Lung microvascular endothelial cell (primary cell): ENCODE data around the gene NPBWR2. TPM values are rescaled to one million over a fixed set of nuclear protein-coding genes. Genes with fewer than 3 reads are reported as not detected.
"Not testable (repeated sequence)": the region's sequence is repeated elsewhere in the genome, so short reads cannot be mapped to it uniquely, and the experiment has no call there.

Source experiments
- DNase-seq, 2 donors: peaks; one replicate each; pipeline versions ENCODE4 v3.0.0 to v3.0.0-alpha.2; 2010; ENCODE audit warnings: low read depth in 2 of 2
- total RNA-seq: library from RNA; depleted of rRNA; stranded (reverse); fragments of >200 nt; gene quantifications from 2 replicates; pipeline ENCODE4 v1.2.1, GENCODE V29; 2014

The NPBWR2 gene
- total RNA-seq, 1 donor from 2014 or later, result not detected

- DNase-seq, result no peak
These were observed 37.0 kb upstream of the NPBWR2 start for GRCh38 chr20:64144144-64144912.

GRCh38 chr20:64143018-64143801 lies 35.8 kb upstream of the NPBWR2 start:
- DNase-seq, result no peak

GRCh38 chr20:64142590-64142989 lies 35.2 kb upstream of the NPBWR2 start:
- peak in 1 of 2 donors; percentile 73 for DNase-seq

DNA sequence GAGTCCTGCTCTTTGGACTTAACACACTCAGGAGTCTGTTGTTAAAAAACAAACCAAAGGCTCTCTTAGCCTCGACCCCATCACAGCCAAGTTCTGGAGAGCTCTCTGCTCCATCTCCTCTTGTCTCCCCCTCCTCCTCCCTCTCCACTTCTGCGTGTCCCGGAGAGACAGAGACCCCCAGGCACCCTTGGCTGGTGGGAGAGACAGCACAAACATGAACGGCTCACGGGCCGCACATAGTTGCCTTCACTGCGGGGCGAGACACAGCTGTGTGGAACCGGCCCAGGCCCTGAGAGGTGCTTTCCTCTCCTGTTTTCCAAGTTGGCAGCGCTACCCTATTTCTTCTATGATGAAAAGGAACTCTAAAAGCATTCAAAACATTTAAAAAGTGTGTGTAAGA lies 33.6 kb upstream of the NPBWR2 start:
- no peak for DNase-seq

GRCh38 chr20:64140061-64140931 lies 32.9 kb upstream of the NPBWR2 start:
- DNase-seq, result no peak

DNA sequence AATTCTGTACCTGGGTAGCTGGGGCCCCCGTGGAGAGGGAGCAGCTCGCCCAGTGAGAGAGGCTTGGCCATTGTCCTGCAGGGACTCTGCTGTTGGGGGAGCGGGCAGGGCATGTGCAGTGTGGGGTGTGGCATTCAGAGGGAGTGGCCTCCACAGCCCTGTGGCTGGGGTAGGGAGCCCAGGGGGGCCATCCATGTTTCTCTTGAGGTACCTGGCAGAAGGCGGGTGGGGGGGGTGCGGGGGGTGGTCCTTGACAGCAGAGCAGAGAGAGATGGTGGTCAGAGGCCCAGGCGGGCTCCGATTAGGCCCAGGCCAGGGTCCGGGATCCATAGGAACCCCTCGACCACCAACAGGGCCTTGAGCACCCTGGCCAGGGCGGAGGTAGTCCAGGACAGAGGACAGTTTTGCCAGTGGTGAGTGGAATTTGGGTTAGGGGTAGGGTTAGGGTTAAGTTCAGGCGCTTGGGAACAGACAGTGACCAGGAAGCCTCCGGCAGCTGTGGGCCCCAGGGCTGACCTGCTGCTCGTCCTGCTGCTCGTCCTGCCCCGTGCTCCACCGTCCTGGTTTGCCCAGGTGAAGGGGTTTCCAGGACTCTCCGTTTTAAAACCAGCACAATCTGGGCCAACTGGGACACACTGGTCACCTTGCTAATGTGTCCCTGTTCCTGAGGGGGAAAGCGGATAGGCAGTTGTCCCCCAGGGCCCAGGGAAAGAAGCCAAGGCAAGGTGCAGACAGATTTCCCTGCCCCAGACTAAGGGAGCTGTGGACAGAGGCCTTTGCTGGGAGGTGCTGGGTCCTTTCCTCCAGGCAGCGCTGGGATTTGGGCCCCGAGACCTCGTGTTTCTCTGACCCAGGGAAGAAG lies 32.1 kb upstream of the NPBWR2 start:
- no peak for DNase-seq

GRCh38 chr20:64138276-64138815 lies 31.0 kb upstream of the NPBWR2 start:
- DNase-seq, result no peak

DNA sequence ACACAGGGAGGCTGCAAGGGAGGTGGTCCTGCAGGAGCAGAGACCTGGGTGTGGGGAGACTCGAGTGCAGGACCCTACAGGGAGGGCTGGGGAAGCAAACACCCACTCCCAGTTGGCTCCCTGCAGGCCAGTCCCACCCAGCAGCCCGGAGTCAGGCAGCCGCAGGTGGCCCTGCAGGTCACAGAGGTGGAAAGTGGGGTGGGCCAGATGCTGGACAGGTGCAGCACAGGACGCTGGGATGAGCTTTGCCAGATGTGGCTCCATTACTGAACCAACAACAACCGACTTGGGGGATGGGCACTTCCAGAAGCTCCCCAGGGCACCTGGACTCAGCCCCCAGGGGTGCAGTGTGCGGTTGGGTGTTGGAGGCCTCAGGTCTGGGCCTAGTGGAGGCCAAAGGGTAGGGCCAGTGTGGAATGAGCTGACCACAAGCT lies 30.2 kb upstream of the NPBWR2 start:
- no peak for DNase-seq

GRCh38 chr20:64136004-64136710 lies 28.8 kb upstream of the NPBWR2 start:
- DNase-seq, result no peak

DNA sequence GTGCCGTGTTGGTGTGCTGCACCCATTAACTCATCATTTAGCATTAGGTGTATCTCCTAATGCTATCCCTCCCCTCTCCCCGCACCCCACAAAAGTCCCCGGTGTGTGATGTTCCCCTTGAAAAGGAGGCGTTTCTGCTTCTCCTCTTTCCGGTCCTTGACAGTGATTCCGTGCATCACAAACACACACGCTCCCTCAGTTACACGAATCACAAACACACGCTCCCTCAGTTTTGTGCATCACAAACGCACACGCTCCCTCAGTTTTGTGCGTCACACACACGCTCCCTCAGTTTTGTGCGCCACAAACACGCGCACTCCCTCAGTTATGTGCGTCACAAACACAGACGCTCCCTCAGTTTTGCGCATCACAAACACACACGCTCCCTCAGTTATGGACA lies 27.4 kb upstream of the NPBWR2 start:
- not testable (repeated sequence) for DNase-seq

DNA sequence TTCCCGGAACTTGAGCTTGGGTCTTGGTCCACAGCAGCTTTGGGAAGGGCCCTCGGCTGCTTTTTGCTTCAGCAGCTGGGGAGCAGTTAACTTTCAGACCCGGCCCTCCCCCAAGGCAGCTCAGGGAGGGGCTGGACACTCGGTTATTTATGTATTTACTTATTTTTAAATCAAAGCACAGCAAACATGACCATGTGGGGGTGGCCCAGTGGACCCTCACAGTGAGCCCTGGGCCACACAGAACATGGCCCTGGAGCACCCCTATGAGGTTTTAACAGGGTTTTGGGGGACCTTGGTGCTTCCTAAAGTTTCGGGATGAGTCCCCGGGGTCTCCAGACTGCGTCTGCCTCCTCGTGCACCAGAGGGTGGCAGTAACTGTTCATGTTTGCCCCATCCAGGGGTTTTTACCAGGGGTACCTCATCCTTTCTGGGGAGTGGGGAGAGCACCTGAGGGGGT lies 26.6 kb upstream of the NPBWR2 start:
- no peak for DNase-seq

GRCh38 chr20:64131406-64131805 lies 24.0 kb upstream of the NPBWR2 start:
- peak; percentile 31 to 52 for DNase-seq

- DNase-seq, result no peak
These were observed 23.5 kb upstream of the NPBWR2 start for GRCh38 chr20:64130876-64131275.

DNA sequence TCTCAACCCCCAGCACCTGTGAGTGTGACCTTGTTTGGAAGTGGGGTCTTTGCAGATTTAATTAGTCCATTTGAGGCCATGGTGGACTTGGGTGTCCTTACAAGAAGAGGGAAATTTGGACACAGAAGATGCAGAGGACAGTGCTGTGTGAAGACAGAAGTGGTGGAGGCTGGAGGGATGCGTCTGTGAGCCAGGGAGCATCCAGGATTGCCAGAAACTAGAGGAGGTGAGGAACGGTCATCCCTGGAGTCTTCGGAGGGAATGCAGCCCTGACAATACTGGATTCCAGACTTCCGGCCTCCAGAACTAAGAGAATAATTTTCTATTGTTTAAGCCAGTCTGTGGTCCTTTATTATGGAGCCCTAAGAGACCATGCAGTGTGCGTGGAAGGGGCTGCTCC lies 22.9 kb upstream of the NPBWR2 start:
- DNase-seq, result no peak

DNA sequence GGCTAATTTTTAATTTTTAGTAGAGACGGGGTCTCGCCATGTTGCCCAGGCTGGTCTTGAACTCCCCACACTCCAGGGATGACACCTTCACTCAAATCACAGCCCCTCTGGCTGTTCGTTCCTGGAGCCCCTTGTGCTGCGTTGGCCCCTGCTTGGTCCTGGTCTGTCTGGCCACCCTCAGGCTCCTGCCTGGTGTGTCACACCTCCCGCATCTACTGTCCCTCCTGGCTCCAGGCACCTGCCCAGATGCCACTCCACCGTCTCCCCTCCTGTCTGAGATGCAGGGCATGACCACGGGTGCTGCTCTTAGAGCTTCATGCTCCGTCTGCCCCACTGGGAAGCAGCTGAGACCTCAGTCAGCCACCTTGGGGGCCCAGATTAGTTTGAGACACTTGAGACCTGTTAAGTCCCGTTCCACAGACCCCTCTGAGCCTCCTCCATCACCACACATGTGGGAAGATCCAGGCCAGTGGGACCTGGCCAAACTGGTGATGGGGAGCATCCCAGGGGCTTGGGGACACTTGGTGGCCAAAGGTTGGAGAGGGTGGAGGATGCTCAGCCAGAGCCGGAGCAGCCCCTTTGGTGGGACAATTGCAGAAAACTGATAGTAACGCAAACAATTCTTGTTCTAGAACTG lies 21.9 kb upstream of the NPBWR2 start:
- no peak for DNase-seq

DNA sequence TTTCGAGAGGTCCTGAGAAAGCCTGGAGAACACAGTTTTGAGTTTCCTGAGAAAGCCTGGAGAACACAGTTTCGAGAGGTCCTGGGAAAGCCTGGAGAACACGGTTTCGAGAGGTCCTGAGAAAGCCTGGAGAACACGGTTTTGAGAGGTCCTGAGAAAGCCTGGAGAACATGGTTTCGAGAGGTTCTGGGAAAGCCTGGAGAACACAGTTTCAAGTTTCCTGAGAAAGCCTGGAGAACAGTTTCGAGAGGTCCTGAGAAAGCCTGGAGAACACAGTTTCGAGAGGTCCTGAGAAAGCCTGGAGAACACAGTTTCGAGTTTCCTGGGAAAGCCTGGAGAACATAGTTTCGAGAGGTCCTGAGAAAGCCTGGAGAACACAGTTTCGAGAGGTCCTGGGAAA lies 16.2 kb upstream of the NPBWR2 start:
- not testable (repeated sequence) for DNase-seq

- DNase-seq, result not testable (repeated sequence)
These were observed 15.6 kb upstream of the NPBWR2 start for GRCh38 chr20:64122927-64123326.

DNA sequence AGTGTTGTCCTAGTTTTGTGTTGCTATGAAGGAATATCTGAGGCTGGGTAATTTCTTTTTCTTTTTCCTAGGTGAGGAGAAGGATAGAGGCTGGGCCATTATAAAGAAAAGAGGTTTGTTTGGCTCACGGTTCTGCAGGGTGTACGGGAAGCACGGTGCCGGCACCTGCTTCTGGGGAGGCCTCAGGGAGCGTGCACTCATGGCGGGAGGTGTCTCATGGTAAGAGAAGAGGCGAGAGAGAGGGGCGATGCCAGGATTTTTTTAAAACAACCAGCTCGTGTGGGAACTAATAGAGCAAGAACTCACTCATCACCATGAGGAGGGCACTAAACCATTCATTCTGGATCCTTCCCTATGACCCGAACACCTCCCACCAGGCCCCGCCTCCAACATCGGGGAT lies 14.2 kb upstream of the NPBWR2 start:
- DNase-seq, result no peak

DNA sequence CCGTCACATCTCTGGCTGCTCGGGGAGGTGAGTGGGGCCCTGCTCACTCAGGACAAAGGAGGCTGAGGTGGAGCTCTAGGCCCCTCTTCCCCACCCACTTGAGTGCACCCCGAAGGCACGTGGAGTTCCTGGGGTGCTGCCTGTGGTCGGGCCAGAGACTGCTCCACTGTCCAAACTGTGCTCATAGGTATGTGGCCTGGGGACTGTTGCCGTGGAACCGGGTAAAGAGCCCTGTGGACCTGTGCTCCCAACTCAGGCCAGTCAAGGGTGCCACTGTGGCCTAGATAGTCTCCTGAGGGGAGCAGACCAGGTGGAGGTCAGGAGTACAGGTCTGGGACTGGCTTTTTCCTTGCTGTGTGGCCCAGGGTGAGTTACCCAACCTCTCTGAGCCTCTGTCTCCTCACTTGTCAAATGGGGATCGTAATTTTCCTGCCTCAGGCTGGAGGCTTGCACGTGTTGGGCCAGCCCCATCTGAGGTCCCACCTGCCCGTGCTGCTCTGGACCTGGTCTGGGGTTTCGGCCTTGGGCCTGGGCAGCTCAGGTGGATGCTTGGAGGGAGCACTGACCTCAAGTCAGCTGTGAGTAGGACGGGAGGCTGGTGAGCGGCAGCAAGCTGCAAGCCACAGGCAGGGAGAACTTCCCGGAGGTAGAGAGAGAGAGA lies 12.4 kb upstream of the NPBWR2 start:
- no peak for DNase-seq
